Choroid plexus epithelial cell (primary cell): ENCODE results near the gene RPS6KA2.

Experiments
- DNase-seq: peaks from one replicate; pipeline ENCODE4 v3.0.0-alpha.2; 2010; ENCODE audit warnings: low read depth
- H3K4me3 ChIP-seq: 2 replicates; pipeline ENCODE4 v1.5.1; 2011; ENCODE audit warnings: low read depth, mild to moderate bottlenecking, control low read depth, low read length, moderate library complexity
- CTCF ChIP-seq: conservative IDR thresholded peaks from 2 replicates; pipeline ENCODE4 v1.5.1; 2011; ENCODE audit warnings: low read depth, mild to moderate bottlenecking, control low read depth, inconsistent platforms, low read length, moderate library complexity

Gene RPS6KA2

GRCh38 chr6:166526937-166527336 is 100.1 kb downstream of the RPS6KA2 start:
- no peak for TF ChIP-seq CTCF
- no peak overlapping the region for H3K4me3 ChIP-seq

GRCh38 chr6:166525567-166525966 is 101.5 kb downstream of the RPS6KA2 start:
- H3K4me3 ChIP-seq = no peak overlapping the region
- no peak for TF ChIP-seq CTCF
- DNase-seq = no peak

More at GRCh38 chr6:166526937-166527336, 100.1 kb downstream of the RPS6KA2 start:
- DNase-seq = no peak

DNA sequence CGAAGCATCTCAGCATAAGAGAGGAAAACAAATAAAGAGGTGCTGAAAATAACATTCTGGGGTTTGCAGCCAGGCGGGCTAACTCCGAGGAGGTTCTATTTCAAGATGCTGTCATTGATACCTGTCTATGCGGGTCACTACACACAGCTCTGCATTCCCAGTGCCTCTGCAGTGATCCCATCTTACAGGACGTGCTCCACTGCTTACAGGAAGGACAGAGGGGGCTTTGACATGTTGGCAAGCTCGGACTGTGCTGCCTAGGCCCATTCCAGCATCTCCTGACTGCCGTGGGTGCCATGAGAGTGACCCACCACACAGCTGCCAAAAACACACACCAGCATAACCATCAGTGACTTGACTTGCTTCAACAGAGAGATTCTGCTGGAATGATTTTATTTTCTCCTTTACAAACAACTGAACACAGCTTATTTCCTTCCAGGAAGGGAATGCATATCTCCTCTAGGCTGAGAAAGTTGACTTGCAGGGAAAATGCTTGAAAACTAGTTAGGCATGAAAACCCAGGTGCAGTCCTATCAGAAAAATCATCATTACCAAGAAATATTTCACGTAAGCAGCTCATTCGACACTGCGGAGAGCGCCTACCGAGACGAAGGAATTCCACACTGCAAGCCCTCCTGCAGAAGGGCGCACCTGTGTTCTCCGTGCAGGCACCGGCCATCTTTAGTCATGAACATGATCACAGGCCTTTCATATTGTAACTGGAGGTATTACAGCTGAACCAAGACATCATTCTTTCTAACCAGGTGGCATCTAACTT is 103.1 kb downstream of the RPS6KA2 start:
- no peak overlapping the region for H3K4me3 ChIP-seq
- no peak for DNase-seq
- TF ChIP-seq CTCF = no peak

GRCh38 chr6:166520905-166521834 is 105.9 kb downstream of the RPS6KA2 start:
- TF ChIP-seq CTCF = no peak
- peak; percentile 70 for DNase-seq
- no peak overlapping the region for H3K4me3 ChIP-seq

DNA sequence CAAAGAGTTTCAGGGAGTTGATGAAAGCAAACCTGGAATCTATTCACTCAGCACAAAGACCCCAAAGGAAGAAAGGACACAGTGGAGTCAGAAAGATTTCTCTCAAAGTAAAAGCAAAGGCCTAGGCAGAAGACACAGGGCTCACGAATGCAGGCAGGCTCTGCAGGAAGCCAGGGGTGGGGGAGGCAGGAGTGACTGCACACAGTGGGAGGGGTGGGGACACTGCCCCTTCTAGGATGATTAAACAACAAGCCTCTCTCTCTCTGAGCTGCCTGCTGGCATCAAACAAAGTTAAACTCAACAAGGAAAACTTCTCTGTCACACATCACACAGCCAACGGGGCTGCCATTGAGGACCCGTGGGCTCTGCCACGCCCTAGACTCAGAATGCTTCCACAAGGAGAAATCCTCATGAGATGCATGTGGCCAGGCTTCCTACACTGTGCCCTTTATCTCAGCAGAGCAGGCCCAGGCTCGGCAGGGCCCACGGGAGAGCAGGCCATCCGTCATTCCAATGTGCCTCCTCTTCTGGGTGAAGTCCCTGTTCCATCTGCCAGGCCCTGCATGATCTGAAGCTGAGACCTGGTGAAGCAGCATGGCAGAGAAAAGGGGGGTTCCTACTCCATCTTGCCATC is 110.7 kb downstream of the RPS6KA2 start:
- DNase-seq = no peak
- no peak overlapping the region for H3K4me3 ChIP-seq
- no peak for TF ChIP-seq CTCF

DNA sequence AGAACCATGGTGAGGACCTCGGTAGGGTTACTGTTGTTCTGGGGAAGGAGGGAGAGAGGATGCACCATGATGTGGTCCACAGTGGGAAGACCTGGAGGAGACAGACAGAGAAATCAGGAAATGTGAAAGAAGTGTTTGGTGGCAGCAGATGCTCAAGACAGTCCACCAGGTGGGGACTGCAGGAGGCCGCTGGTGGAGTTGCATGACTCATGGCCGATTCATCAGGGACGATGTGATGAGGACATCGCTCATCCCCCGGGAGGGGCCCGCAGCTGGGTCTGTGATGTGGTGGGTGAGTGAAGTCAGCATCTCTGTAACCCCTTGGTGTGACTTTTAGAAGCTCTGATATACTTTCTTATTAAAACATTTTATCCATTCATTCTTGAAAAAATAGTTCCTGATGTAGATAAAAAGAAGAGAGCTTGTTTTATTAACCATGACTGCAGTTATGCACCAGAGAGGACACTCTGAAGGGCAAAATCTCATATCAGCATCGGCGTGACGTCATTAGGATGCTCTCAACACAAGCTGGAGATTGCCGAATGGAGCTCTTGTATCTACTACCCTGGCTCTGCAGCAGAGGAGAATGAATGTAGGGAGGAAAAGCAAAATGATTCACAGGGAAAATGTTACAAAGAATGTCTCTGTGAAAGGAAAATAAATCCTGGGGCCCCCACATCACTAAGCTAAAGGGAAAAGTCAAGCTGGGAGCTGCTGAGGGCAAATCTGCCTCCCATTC is 111.8 kb downstream of the RPS6KA2 start:
- peak; percentile 84 for DNase-seq
- no peak overlapping the region for H3K4me3 ChIP-seq
- peak; percentile 68 for TF ChIP-seq CTCF
